ENCODE data around the gene NUB1.

The NUB1 gene

GRCh38 chr7:151314401-151314800 is 27.2 kb upstream of the NUB1 start:
- no peak for DNase-seq

GRCh38 chr7:151315038-151315655 is 26.5 kb upstream of the NUB1 start:
- peak; percentile 69 for DNase-seq

- no peak for DNase-seq
Observed at GRCh38 chr7:151316896-151317295, 24.7 kb upstream of the NUB1 start.

GRCh38 chr7:151317936-151318335 is 23.7 kb upstream of the NUB1 start:
- DNase-seq: no peak

- DNase-seq: no peak
Observed at GRCh38 chr7:151319189-151319588, 22.4 kb upstream of the NUB1 start.

- DNase-seq: no peak
Observed at GRCh38 chr7:151320263-151320845, 21.3 kb upstream of the NUB1 start.

GRCh38 chr7:151321341-151321740 is 20.3 kb upstream of the NUB1 start:
- DNase-seq: no peak

GRCh38 chr7:151322906-151323305 is 18.7 kb upstream of the NUB1 start:
- DNase-seq: no peak

- no peak for DNase-seq
Observed at GRCh38 chr7:151327022-151327421, 14.6 kb upstream of the NUB1 start.

- DNase-seq: no peak
Observed at GRCh38 chr7:151327659-151328058, 14.0 kb upstream of the NUB1 start.

- DNase-seq: no peak
Observed at GRCh38 chr7:151330181-151330580, 11.4 kb upstream of the NUB1 start.

- DNase-seq: no peak
Observed at GRCh38 chr7:151330661-151331060, 11.0 kb upstream of the NUB1 start.

GRCh38 chr7:151334628-151335027 is 7.0 kb upstream of the NUB1 start:
- DNase-seq: no peak

GRCh38 chr7:151336027-151336708 is 5.4 kb upstream of the NUB1 start:
- no peak for DNase-seq

- no peak for DNase-seq
Observed at GRCh38 chr7:151337346-151337745, 4.3 kb upstream of the NUB1 start.

- DNase-seq: no peak
Observed at GRCh38 chr7:151338809-151339208, 2.8 kb upstream of the NUB1 start.

GRCh38 chr7:151339651-151340382 is 1.8 kb upstream of the NUB1 start:
- DNase-seq: no peak

GRCh38 chr7:151340794-151341356 is 737 bp upstream of the NUB1 start:
- DNase-seq: no peak

- DNase-seq: no peak
Observed at GRCh38 chr7:151342102-151342646, 562 bp downstream of the NUB1 start.

- DNase-seq: no peak
Observed at GRCh38 chr7:151342811-151343210, 1.2 kb downstream of the NUB1 start.

- DNase-seq: no peak
Observed at GRCh38 chr7:151343516-151343915, 1.9 kb downstream of the NUB1 start.

GRCh38 chr7:151345576-151346469 is 4.2 kb downstream of the NUB1 start:
- no peak for DNase-seq

All from activated naive CD4-positive, alpha-beta T cell treated with anti-CD3 and anti-CD28 coated beads, Interleukin-2, amount 50 U/mL, for 16 hours (primary cell).